Right renal cortex interstitium (tissue), 3 donors: Measurements from ENCODE around the gene ODF2. TPM values are rescaled to one million over a fixed set of nuclear protein-coding genes. Genes with fewer than 3 reads are reported as not detected.

Experiments
- DNase-seq, 3 donors: peaks; one replicate each; pipeline ENCODE4 v3.0.0-alpha.2; 2013; ENCODE audit warnings: low read depth in 3 of 3, low spot score in 2 of 3
- polyA plus RNA-seq, 3 donors: library from polyadenylated mRNA; unstranded; fragments of 120-200 nt; gene quantifications; one replicate each; pipeline ENCODE4 v1.2.1, GENCODE V29; 2013; ENCODE audit not compliant: insufficient read length in 3 of 3

Gene ODF2
- polyA plus RNA-seq, 3 donors, result 39.6 to 43.7 (median 43.3) TPM

DNA sequence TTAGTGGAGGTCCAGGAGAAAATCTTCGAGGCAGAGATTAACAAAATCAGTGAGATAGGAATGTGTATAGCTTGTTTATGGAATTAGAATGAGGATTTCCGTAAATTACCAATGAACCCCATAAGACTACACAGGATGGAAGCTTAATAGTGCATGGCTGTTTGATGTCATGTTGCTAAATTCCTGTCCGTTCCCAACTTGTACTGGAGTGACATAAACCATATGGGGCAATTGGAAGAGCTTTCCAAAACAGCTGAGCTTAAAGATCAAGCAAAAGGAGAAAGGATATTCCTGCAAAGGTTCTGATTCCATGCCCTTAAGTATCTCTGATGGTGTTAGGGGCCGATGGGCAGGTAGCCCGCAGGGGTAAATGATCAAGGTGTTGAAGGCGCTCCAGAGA, 66.2 kb downstream of the ODF2 start:
- peak in 1 of 3 donors; percentile 23 for DNase-seq

- DNase-seq, result peak in 2 of 3 donors; percentile 31 to 41
Observed at GRCh38 chr9:128523199-128523925, 67.6 kb downstream of the ODF2 start.

- DNase-seq, result no peak
Observed at GRCh38 chr9:128526720-128527119, 70.9 kb downstream of the ODF2 start.

DNA sequence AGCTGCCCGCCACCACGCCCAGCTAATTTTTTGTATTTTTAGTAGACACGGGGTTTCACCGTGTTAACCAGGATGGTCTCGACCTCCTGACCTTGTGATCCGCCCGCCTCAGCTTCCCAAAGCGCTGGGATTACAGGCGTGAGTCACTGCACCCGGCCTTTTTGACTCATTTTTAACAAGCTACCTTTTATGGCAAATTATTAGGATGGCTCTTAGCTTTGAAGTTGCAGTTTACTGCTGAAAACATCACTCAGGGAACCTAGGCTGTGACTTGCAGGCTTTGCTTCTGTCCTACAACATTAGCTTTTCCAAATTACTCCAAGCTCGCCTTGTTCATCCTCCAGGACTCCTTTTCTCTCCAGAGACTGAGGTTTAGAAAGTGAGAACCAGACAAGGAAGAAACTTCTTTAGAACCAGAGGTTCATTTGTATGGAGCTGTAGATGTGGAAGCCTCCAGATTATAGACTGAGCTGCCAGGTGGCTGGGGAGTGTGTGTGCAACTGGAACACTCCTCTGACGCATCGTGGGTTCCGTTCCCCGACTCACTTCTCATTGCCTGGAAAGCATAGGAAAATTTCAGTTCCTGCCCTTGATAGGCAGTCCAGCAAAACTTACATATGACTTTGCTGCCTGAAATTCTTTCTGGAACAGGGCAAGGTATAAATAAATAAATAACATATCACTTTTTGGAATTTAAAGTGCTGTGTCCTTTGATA, 72.8 kb downstream of the ODF2 start:
- DNase-seq, result no peak

- DNase-seq, result no peak
Observed at GRCh38 chr9:128529191-128529590, 73.4 kb downstream of the ODF2 start.

DNA sequence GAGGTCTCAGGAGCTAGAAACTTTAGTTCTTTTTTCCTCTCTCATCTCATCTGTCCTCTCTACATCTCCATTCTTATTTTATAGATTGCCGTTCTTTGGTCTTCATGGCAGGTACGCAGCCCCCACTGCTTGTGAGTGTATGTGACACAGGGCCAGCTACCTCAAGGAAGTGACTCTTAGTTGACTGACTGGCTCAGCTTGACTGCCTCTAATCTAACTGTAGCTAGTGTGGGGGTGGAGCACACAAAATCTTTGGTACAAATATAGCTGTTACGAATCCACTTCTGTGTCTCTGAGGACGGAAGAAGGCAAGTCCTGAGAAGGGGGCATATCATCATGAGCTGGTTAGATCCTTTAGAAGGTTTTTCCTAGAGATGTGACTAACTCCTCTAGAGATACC, 76.8 kb downstream of the ODF2 start:
- no peak for DNase-seq

GRCh38 chr9:128540634-128541360, 85.0 kb downstream of the ODF2 start:
- no peak for DNase-seq

DNA sequence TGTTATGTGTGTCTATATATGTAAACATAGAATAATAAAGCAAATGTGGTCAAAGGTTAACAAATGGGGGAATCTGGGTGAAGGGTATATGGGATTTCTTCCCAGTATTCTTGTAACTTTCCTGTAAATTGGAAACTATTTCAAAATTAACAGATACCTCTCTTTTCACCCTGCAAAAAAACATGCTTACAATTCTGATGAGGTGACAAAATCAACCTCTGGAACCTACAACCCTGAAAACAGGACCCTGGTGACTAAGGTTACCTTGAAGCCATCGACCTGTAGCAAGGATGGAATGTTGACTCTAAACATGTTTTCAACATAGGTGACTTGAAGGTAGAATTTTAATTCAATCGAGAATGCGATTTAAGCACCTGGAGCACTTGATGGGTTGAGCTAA, 90.7 kb downstream of the ODF2 start:
- no peak for DNase-seq

GRCh38 chr9:128548876-128549275, 93.1 kb downstream of the ODF2 start:
- DNase-seq, result no peak

- no peak for DNase-seq
Observed at GRCh38 chr9:128550226-128550625, 94.4 kb downstream of the ODF2 start.

Other genes starting within 250 kb of the ODF2 start
- gene GOLGA2, start 180.0 kb upstream of the ODF2 start, polyA plus RNA-seq, result 10 to 100 TPM; 67.6 to 71.2 (median 67.6) TPM
- gene SWI5, start 179.7 kb upstream of the ODF2 start, polyA plus RNA-seq, result 10 to 100 TPM; 33.7 to 36.4 (median 36.1) TPM
- 10 to 100 TPM; 39.2 to 41.7 (median 39.8) TPM for gene TRUB2, start 133.6 kb upstream of the ODF2 start, polyA plus RNA-seq
- 10 to 100 TPM; 51.1 to 56.2 (median 53.4) TPM for gene COQ4, start 133.2 kb upstream of the ODF2 start, polyA plus RNA-seq
- gene SLC27A4, start 115.5 kb upstream of the ODF2 start, polyA plus RNA-seq, result 10 to 100 TPM; 15.2 to 19.0 (median 16.5) TPM
- gene URM1, start 84.6 kb upstream of the ODF2 start, polyA plus RNA-seq, result 10 to 100 TPM; 51.4 to 60.4 (median 54.5) TPM
- 10 to 100 TPM; 31.2 to 32.3 (median 32.2) TPM for gene CERCAM, start 35.1 kb upstream of the ODF2 start, polyA plus RNA-seq
- 10 to 100 TPM; 31.5 to 32.1 (median 31.8) TPM for gene GLE1, start 48.7 kb downstream of the ODF2 start, polyA plus RNA-seq
- gene SPTAN1, start 96.6 kb downstream of the ODF2 start, polyA plus RNA-seq, result 100 to 1,000 TPM; 288 to 327 (median 319) TPM
- gene DYNC2I2, start 200.8 kb downstream of the ODF2 start, polyA plus RNA-seq, result 10 to 100 TPM; 54.2 to 58.1 (median 57.6) TPM
- gene SET, start 233.2 kb downstream of the ODF2 start, polyA plus RNA-seq, result 100 to 1,000 TPM; 701 to 773 (median 755) TPM
- 10 to 100 TPM in 1 of 3 donors, 1 to 10 TPM in 2; 8.3 to 10.2 (median 9.3) TPM for gene PKN3, start 246.5 kb downstream of the ODF2 start, polyA plus RNA-seq